Activated naive CD4-positive, alpha-beta T cell treated with anti-CD3 and anti-CD28 coated beads, Interleukin-2, amount 10 ng/mL, durations not matched to agents 7 days and 5 days (primary cell): Measurements from ENCODE around the gene TBC1D10B.

Source experiments
- CTCF ChIA-PET: fragments of 350-600 bp; sonication (Branson Sonifier 250); formaldehyde crosslinking; loops from one replicate; lab custom pipeline; 2021; ENCODE audit warnings: antibody characterized with exemption; lab: Charles Lee
- DNase-seq: peaks from one replicate; pipeline ENCODE4 v3.0.0-alpha.2; 2020
- H3K27ac Mint-ChIP-seq: one replicate; pipeline ENCODE4 v1.8.0; 2021; ENCODE audit warnings: mild to moderate bottlenecking, moderate library complexity, mixed read lengths
- H3K27me3 Mint-ChIP-seq: one replicate; pipeline ENCODE4 v1.8.0; 2021; ENCODE audit warnings: mild to moderate bottlenecking, mixed read lengths
- H3K36me3 Mint-ChIP-seq: one replicate; pipeline ENCODE4 v1.8.0; 2021; ENCODE audit warnings: mixed read lengths
- H3K4me1 Mint-ChIP-seq: one replicate; pipeline ENCODE4 v1.8.0; 2021; ENCODE audit warnings: mixed read lengths
- H3K4me3 Mint-ChIP-seq: one replicate; pipeline ENCODE4 v1.8.0; 2021; ENCODE audit warnings: mild to moderate bottlenecking, moderate library complexity, mixed read lengths
- H3K9me3 Mint-ChIP-seq: one replicate; pipeline ENCODE4 v1.8.0; 2021; ENCODE audit warnings: mixed read lengths

TBC1D10B gene

GRCh38 chr16:30383521-30383920, 13.2 kb upstream of the TBC1D10B start:
- peaks cover 56% of the 10 kb centered on the region for H3K4me1 Mint-ChIP-seq
- no peaks in the 10 kb centered on the region for H3K27me3 Mint-ChIP-seq
- peaks cover 28% of the 10 kb centered on the region for H3K36me3 Mint-ChIP-seq
- no peak for DNase-seq
- peak overlapping the region; percentile 97 for H3K27ac Mint-ChIP-seq
- H3K9me3 Mint-ChIP-seq, result no peaks in the 10 kb centered on the region
- CTCF ChIA-PET, result interaction anchor here (0.7 to 1.5 kb wide), 4 partner anchors 10 to 18 kb away, joined by 3 to 11 read pairs (median 4); partner anchors contain the start of gene ZNF48
- H3K4me3 Mint-ChIP-seq, result peak overlapping the region; percentile 83

GRCh38 chr16:30382111-30382881, 12.0 kb upstream of the TBC1D10B start, which contains the start of gene SEPTIN1:
Gene SEPTIN1, minus strand, starts transcription at chr16:30382561. Its CDS starts 19 bp downstream, at chr16:30382542.
- peaks cover 66% of the 10 kb centered on the region for H3K4me1 Mint-ChIP-seq
- peak within 1 kb of the TSS; percentile 97 for H3K27ac Mint-ChIP-seq
- DNase-seq, result peak; percentile 89
- H3K27me3 Mint-ChIP-seq, result no peaks in the 10 kb centered on the region
- CTCF ChIA-PET, result interaction anchor here (1.5 to 2.0 kb wide), 2 partner anchors 11 to 14 kb away, joined by 11 to 12 read pairs; partner anchors contain the start of genes TBC1D10B and ZNF48
- H3K36me3 Mint-ChIP-seq, result peaks cover 38% of the 10 kb centered on the region
- H3K4me3 Mint-ChIP-seq, result peak within 1 kb of the TSS; percentile 83
- H3K9me3 Mint-ChIP-seq, result no peaks in the 10 kb centered on the region

GRCh38 chr16:30381291-30382041, 11.2 kb upstream of the TBC1D10B start:
- CTCF ChIA-PET, result interaction anchor here (2.0 kb wide), 1 partner anchor 10 kb away, joined by 12 read pairs; the partner anchor contains the start of gene TBC1D10B
- no peaks in the 10 kb centered on the region for H3K27me3 Mint-ChIP-seq
- no peaks in the 10 kb centered on the region for H3K9me3 Mint-ChIP-seq
- peaks cover 40% of the 10 kb centered on the region for H3K36me3 Mint-ChIP-seq
- H3K4me1 Mint-ChIP-seq, result peaks cover 73% of the 10 kb centered on the region
- H3K27ac Mint-ChIP-seq, result peak overlapping the region; percentile 97
- DNase-seq, result peak; percentile 70
- H3K4me3 Mint-ChIP-seq, result peak overlapping the region; percentile 83

- CTCF ChIA-PET, result interaction anchor here (1.0 to 1.2 kb wide), 3 partner anchors 10 to 29 kb away, joined by 3 read pairs; no protein-coding TSS in a partner anchor
- Mint-ChIP-seq H3K27ac (peak overlapping the region; percentile 97), H3K4me1 (peaks cover 77% of the 10 kb centered on the region), H3K9me3 (no peaks in the 10 kb centered on the region), H3K27me3 (no peaks in the 10 kb centered on the region), H3K4me3 (peak overlapping the region; percentile 83), H3K36me3 (peaks cover 40% of the 10 kb centered on the region)
- peak; percentile 29 for DNase-seq
These were observed 10.5 kb upstream of the TBC1D10B start for GRCh38 chr16:30380803-30381208.

- Mint-ChIP-seq H3K27ac (peak overlapping the region; percentile 97), H3K36me3 (peaks cover 43% of the 10 kb centered on the region), H3K27me3 (no peaks in the 10 kb centered on the region), H3K9me3 (no peaks in the 10 kb centered on the region), H3K4me1 (peaks cover 75% of the 10 kb centered on the region), H3K4me3 (peak overlapping the region; percentile 83)
- DNase-seq, result no peak
- CTCF ChIA-PET, result interaction anchor here (1.0 to 1.2 kb wide), 3 partner anchors 9 to 29 kb away, joined by 3 read pairs; no protein-coding TSS in a partner anchor
These were observed 9.9 kb upstream of the TBC1D10B start for GRCh38 chr16:30380072-30380802.

GRCh38 chr16:30379158-30379783, 9.0 kb upstream of the TBC1D10B start:
- no peaks in the 10 kb centered on the region for H3K9me3 Mint-ChIP-seq
- H3K4me3 Mint-ChIP-seq, result peak overlapping the region; percentile 83
- CTCF ChIA-PET, result interaction anchor here (1.2 to 1.5 kb wide), 2 partner anchors 17 to 30 kb away, joined by 3 to 5 read pairs; no protein-coding TSS in a partner anchor
- DNase-seq, result no peak
- H3K27ac Mint-ChIP-seq, result peak overlapping the region; percentile 97
- peaks cover 43% of the 10 kb centered on the region for H3K36me3 Mint-ChIP-seq
- H3K27me3 Mint-ChIP-seq, result no peaks in the 10 kb centered on the region
- H3K4me1 Mint-ChIP-seq, result peaks cover 72% of the 10 kb centered on the region

GRCh38 chr16:30378236-30379157, 8.2 kb upstream of the TBC1D10B start:
- H3K27me3 Mint-ChIP-seq, result no peaks in the 10 kb centered on the region
- no peaks in the 10 kb centered on the region for H3K9me3 Mint-ChIP-seq
- peaks cover 43% of the 10 kb centered on the region for H3K36me3 Mint-ChIP-seq
- H3K4me3 Mint-ChIP-seq, result peak overlapping the region; percentile 83
- CTCF ChIA-PET, result interaction anchor here (1.5 kb wide), 1 partner anchor 31 kb away, joined by 5 read pairs; no protein-coding TSS in a partner anchor
- H3K4me1 Mint-ChIP-seq, result peaks cover 67% of the 10 kb centered on the region
- DNase-seq, result peak; percentile 99
- peak overlapping the region; percentile 97 for H3K27ac Mint-ChIP-seq

GRCh38 chr16:30377812-30378235, 7.5 kb upstream of the TBC1D10B start:
- Mint-ChIP-seq H3K9me3 (no peaks in the 10 kb centered on the region), H3K27me3 (no peaks in the 10 kb centered on the region), H3K4me1 (peaks cover 61% of the 10 kb centered on the region), H3K27ac (peak overlapping the region; percentile 97), H3K36me3 (peaks cover 43% of the 10 kb centered on the region), H3K4me3 (peak overlapping the region; percentile 83)
- DNase-seq, result peak; percentile 92
- CTCF ChIA-PET, result interaction anchor here (1.5 kb wide), 1 partner anchor 32 kb away, joined by 5 read pairs; no protein-coding TSS in a partner anchor

GRCh38 chr16:30377050-30377811, 6.9 kb upstream of the TBC1D10B start:
- Mint-ChIP-seq H3K9me3 (no peaks in the 10 kb centered on the region), H3K27me3 (no peaks in the 10 kb centered on the region), H3K27ac (peak overlapping the region; percentile 97), H3K4me1 (peaks cover 57% of the 10 kb centered on the region), H3K36me3 (peaks cover 38% of the 10 kb centered on the region), H3K4me3 (peak overlapping the region; percentile 83)
- CTCF ChIA-PET, result no interaction called here
- no peak for DNase-seq

- CTCF ChIA-PET, result no interaction called here
- Mint-ChIP-seq H3K4me1 (peaks cover 59% of the 10 kb centered on the region), H3K9me3 (no peaks in the 10 kb centered on the region), H3K27me3 (no peaks in the 10 kb centered on the region), H3K4me3 (peak overlapping the region; percentile 83), H3K27ac (peak overlapping the region; percentile 97), H3K36me3 (peaks cover 35% of the 10 kb centered on the region)
- no peak for DNase-seq
These were observed 6.2 kb upstream of the TBC1D10B start for GRCh38 chr16:30376461-30376902.

GRCh38 chr16:30375864-30376263, 5.6 kb upstream of the TBC1D10B start:
- Mint-ChIP-seq H3K27ac (peak overlapping the region; percentile 97), H3K4me3 (no peak overlapping the region)
- CTCF ChIA-PET, result no interaction called here

GRCh38 chr16:30374538-30374937, 4.2 kb upstream of the TBC1D10B start, which contains the start of gene MYL11:
Gene MYL11, plus strand, starts transcription at chr16:30374802. Its CDS starts 56 bp downstream, at chr16:30374858.
- Mint-ChIP-seq H3K27me3 (no peaks in the 10 kb centered on the region), H3K4me1 (peaks cover 46% of the 10 kb centered on the region), H3K9me3 (no peaks in the 10 kb centered on the region), H3K4me3 (no peak within 1 kb of the TSS), H3K27ac (peak within 1 kb of the TSS; percentile 97), H3K36me3 (peaks cover 22% of the 10 kb centered on the region)
- CTCF ChIA-PET, result no interaction called here
- DNase-seq, result no peak

More at GRCh38 chr16:30375864-30376263, 5.6 kb upstream of the TBC1D10B start:
- Mint-ChIP-seq H3K4me1 (peaks cover 59% of the 10 kb centered on the region), H3K27me3 (no peaks in the 10 kb centered on the region), H3K36me3 (peaks cover 31% of the 10 kb centered on the region), H3K9me3 (no peaks in the 10 kb centered on the region)
- no peak for DNase-seq
